Subcutaneous abdominal adipose tissue (tissue), 5 donors: ENCODE data around the gene REN.

Experiments
- H3K27ac ChIP-seq: one replicate; pipeline ENCODE4 v1.7.0; 2013; ENCODE audit warnings: low read depth, mild to moderate bottlenecking, inconsistent platforms, low read length, moderate library complexity
- H3K27me3 ChIP-seq, 5 donors: one replicate each; pipeline ENCODE4 v1.7.0; 2013; ENCODE audit warnings: low read length in 5 of 5, inconsistent platforms in 1 of 5; ENCODE audit not compliant: control insufficient read depth in 5 of 5, insufficient read depth in 4 of 5
- H3K36me3 ChIP-seq, 5 donors: one replicate each; pipeline ENCODE4 v1.7.0; 2013; ENCODE audit warnings: low read length in 5 of 5; ENCODE audit not compliant: control insufficient read depth in 5 of 5, insufficient read depth in 5 of 5
- H3K4me1 ChIP-seq, 5 donors: one replicate each; pipeline ENCODE4 v1.7.0; 2013; ENCODE audit warnings: low read length in 5 of 5, mild to moderate bottlenecking in 3 of 5, moderate library complexity in 1 of 5; ENCODE audit not compliant: control insufficient read depth in 5 of 5, insufficient read depth in 5 of 5
- H3K4me3 ChIP-seq, 5 donors: one replicate each; pipeline ENCODE4 v1.7.0; 2013; ENCODE audit warnings: low read length in 5 of 5, low read depth in 1 of 5
- H3K9ac ChIP-seq, 5 donors: one replicate each; pipeline ENCODE4 v1.7.0; 2013; ENCODE audit warnings: low read length in 5 of 5, mild to moderate bottlenecking in 4 of 5, moderate library complexity in 3 of 5
- H3K9me3 ChIP-seq, 5 donors: one replicate each; pipeline ENCODE4 v1.7.0; 2013; ENCODE audit warnings: low read length in 5 of 5; ENCODE audit not compliant: control insufficient read depth in 5 of 5
- donor health status: healthy.
- donor health status: healthy.
- donor health status: healthy.
- donor health status: healthy.
- donor health status: healthy.

REN gene

GRCh38 chr1:204149107-204149506 is 17.0 kb downstream of the REN start:
- H3K9me3 ChIP-seq: no peaks in the 10 kb centered on the region
- H3K36me3 ChIP-seq: no peaks in the 10 kb centered on the region
- H3K9ac ChIP-seq: no peak overlapping the region
- H3K27me3 ChIP-seq: peaks cover 0 to 16% (median 10%) of the 10 kb centered on the region in 5 donors
- H3K27ac ChIP-seq: no peak overlapping the region
- H3K4me3 ChIP-seq: no peak overlapping the region
- H3K4me1 ChIP-seq: peaks cover 0 to 18% (median 13%) of the 10 kb centered on the region in 5 donors

GRCh38 chr1:204147406-204148383 is 18.4 kb downstream of the REN start:
- Histone ChIP-seq H3K36me3 (no peaks in the 10 kb centered on the region), H3K4me1 (peaks cover 0 to 18% (median 13%) of the 10 kb centered on the region in 5 donors), H3K4me3 (no peak overlapping the region), H3K9ac (no peak overlapping the region), H3K27me3 (peaks cover 0 to 8% (median 5%) of the 10 kb centered on the region in 5 donors), H3K27ac (no peak overlapping the region), H3K9me3 (no peaks in the 10 kb centered on the region)

- Histone ChIP-seq H3K27ac (no peak overlapping the region), H3K4me1 (peaks cover 0 to 11% (median 6%) of the 10 kb centered on the region in 5 donors), H3K27me3 (peaks cover 0 to 3% (median 0%) of the 10 kb centered on the region in 5 donors), H3K9me3 (no peaks in the 10 kb centered on the region), H3K9ac (no peak overlapping the region), H3K36me3 (no peaks in the 10 kb centered on the region), H3K4me3 (no peak overlapping the region)
Measured at GRCh38 chr1:204146965-204147364, 19.2 kb downstream of the REN start.

- Histone ChIP-seq H3K4me3 (no peak overlapping the region), H3K27ac (no peak overlapping the region), H3K9me3 (no peaks in the 10 kb centered on the region), H3K9ac (no peak overlapping the region), H3K4me1 (peaks cover 0 to 7% (median 4%) of the 10 kb centered on the region in 5 donors), H3K27me3 (peaks cover 0 to 2% (median 0%) of the 10 kb centered on the region in 5 donors), H3K36me3 (no peaks in the 10 kb centered on the region)
Measured at GRCh38 chr1:204146309-204146708, 19.8 kb downstream of the REN start.

- Histone ChIP-seq H3K9ac (no peak overlapping the region), H3K27me3 (no peaks in the 10 kb centered on the region), H3K4me3 (no peak overlapping the region), H3K27ac (no peak overlapping the region), H3K4me1 (peaks cover 0 to under 1% (median 0%) of the 10 kb centered on the region in 5 donors), H3K9me3 (no peaks in the 10 kb centered on the region), H3K36me3 (peaks cover 0 to 3% (median 0%) of the 10 kb centered on the region in 5 donors)
Measured at GRCh38 chr1:204145033-204145504, 21.1 kb downstream of the REN start.

GRCh38 chr1:204143276-204144041 is 22.7 kb downstream of the REN start:
- Histone ChIP-seq H3K27me3 (no peaks in the 10 kb centered on the region), H3K9me3 (no peaks in the 10 kb centered on the region), H3K4me3 (no peak overlapping the region), H3K4me1 (no peaks in the 10 kb centered on the region), H3K9ac (no peak overlapping the region), H3K27ac (no peak overlapping the region), H3K36me3 (peaks cover 0 to 14% (median 0%) of the 10 kb centered on the region in 5 donors)

GRCh38 chr1:204142032-204142974 is 23.8 kb downstream of the REN start:
- H3K27me3 ChIP-seq: peaks cover 0 to 2% (median 0%) of the 10 kb centered on the region in 5 donors
- no peak overlapping the region for H3K9ac ChIP-seq
- no peaks in the 10 kb centered on the region for H3K9me3 ChIP-seq
- H3K36me3 ChIP-seq: peaks cover 0 to 15% (median 0%) of the 10 kb centered on the region in 5 donors
- no peak overlapping the region for H3K4me3 ChIP-seq
- H3K27ac ChIP-seq: no peak overlapping the region
- H3K4me1 ChIP-seq: no peaks in the 10 kb centered on the region

- Histone ChIP-seq H3K4me3 (no peak overlapping the region), H3K36me3 (peaks cover 0 to 15% (median 0%) of the 10 kb centered on the region in 5 donors), H3K4me1 (no peaks in the 10 kb centered on the region), H3K27me3 (peaks cover 0 to 2% (median 0%) of the 10 kb centered on the region in 5 donors), H3K9me3 (no peaks in the 10 kb centered on the region), H3K9ac (no peak overlapping the region), H3K27ac (no peak overlapping the region)
Measured at GRCh38 chr1:204141131-204141530, 25.0 kb downstream of the REN start.

GRCh38 chr1:204139952-204140351 is 26.2 kb downstream of the REN start:
- Histone ChIP-seq H3K27me3 (peaks cover 0 to 2% (median 0%) of the 10 kb centered on the region in 5 donors), H3K4me1 (no peaks in the 10 kb centered on the region), H3K4me3 (no peak overlapping the region), H3K36me3 (peaks cover 0 to 15% (median 0%) of the 10 kb centered on the region in 5 donors), H3K9ac (no peak overlapping the region), H3K27ac (no peak overlapping the region), H3K9me3 (no peaks in the 10 kb centered on the region)
